ENCODE data around the gene OPCML.

Gene OPCML

DNA sequence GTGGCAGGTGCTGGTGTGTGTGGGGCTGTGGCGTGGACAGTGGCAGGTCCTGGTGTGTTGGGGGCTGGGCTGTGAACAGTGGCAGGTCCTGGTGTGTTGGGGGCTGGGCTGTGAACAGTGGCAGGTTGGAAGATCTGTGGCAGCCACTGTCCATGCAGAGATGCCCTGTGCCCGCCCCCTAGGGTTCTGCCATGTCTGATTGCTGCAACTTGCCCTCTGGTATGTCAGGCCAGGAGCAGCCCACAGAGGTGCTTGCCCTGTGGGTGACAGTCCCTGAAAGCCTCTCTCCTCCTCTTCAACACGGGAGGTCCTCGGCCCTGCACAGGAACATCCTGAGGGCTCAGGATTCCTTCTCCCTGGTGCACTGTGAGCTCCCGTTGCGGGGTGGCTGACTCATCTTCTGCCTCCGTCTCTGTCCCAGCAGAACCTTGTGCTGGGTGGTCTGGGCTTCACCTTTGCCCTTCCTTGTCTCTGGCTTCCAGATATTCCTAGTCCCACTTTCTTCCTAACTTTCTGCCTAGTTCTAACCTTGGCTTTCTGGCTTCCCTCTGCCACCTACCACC, 13.5 kb downstream of the OPCML start:
- no peak overlapping the region for H3K4me3 ChIP-seq (ENCODE audit: low read length, poor library complexity, severe bottlenecking)

DNA sequence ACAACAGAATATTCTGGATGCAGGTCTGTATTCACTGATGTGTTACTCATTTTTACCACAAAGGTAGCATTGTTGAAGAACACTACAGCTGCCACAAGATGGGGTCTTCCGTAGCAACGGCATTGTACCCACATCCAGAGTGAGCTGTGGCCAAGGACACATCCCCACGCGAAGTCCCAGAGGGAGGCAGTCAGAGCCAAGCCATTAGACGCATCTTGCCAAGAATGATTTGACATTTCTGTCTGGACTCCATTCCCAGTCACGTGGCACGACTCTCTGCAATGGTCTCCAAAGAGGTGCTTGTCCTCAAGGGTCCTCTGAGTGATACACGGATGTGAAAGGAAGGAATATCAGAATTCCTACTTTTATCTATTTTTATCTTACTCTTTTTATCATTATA, 15.5 kb downstream of the OPCML start:
- TF ChIP-seq EZH2phosphoT487 (IDR thresholded peaks at IDR 0.05; ENCODE audit: borderline replicate concordance): no peak
- TF ChIP-seq, protein P1, sequence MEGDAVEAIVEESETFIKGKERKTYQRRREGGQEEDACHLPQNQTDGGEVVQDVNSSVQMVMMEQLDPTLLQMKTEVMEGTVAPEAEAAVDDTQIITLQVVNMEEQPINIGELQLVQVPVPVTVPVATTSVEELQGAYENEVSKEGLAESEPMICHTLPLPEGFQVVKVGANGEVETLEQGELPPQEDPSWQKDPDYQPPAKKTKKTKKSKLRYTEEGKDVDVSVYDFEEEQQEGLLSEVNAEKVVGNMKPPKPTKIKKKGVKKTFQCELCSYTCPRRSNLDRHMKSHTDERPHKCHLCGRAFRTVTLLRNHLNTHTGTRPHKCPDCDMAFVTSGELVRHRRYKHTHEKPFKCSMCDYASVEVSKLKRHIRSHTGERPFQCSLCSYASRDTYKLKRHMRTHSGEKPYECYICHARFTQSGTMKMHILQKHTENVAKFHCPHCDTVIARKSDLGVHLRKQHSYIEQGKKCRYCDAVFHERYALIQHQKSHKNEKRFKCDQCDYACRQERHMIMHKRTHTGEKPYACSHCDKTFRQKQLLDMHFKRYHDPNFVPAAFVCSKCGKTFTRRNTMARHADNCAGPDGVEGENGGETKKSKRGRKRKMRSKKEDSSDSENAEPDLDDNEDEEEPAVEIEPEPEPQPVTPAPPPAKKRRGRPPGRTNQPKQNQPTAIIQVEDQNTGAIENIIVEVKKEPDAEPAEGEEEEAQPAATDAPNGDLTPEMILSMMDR (conservative IDR thresholded peaks at IDR 0.05; ENCODE audit: low read length): no peak
- no peak overlapping the region for H3K4me2 ChIP-seq (ENCODE audit: low read depth, low read length, poor library complexity, severe bottlenecking)
- H3K9me3 ChIP-seq (ENCODE audit: insufficient read depth, low read depth, low read length): peaks cover 2% of the 10 kb centered on the region; the same call in 1 of the 2 replicates
- H3K9ac ChIP-seq (ENCODE audit: low read depth, low read length, poor library complexity, severe bottlenecking): no peak overlapping the region
- no peak overlapping the region for H3K4me3 ChIP-seq (ENCODE audit: low read length, poor library complexity, severe bottlenecking)
- H3K79me2 ChIP-seq (ENCODE audit: insufficient read depth, low read length): no peaks in the 10 kb centered on the region
- H3K9me2 ChIP-seq (replicated peaks; ENCODE audit: low read depth, low read length): no peaks in the 10 kb centered on the region
- no peaks in the 10 kb centered on the region for H3K27me3 ChIP-seq (ENCODE audit: insufficient read depth, low read length, poor library complexity, severe bottlenecking)
- no peaks in the 10 kb centered on the region for H3K4me1 ChIP-seq (ENCODE audit: insufficient read depth, low read length, poor library complexity, severe bottlenecking)
- no peaks in the 10 kb centered on the region for H3F3A ChIP-seq (ENCODE audit: low read depth)
- no peaks in the 10 kb centered on the region for H3K36me3 ChIP-seq (ENCODE audit: insufficient read depth, low read length)
- H4K20me1 ChIP-seq (ENCODE audit: insufficient read depth, low read length, poor library complexity, severe bottlenecking): no peaks in the 10 kb centered on the region
- no peak overlapping the region for H2AFZ ChIP-seq (ENCODE audit: low read length)

More for the DNA sequence above, 13.5 kb downstream of the OPCML start:
- no peak for TF ChIP-seq EZH2phosphoT487 (IDR thresholded peaks at IDR 0.05; ENCODE audit: borderline replicate concordance)
- TF ChIP-seq, protein P1 (conservative IDR thresholded peaks at IDR 0.05; ENCODE audit: low read length): no peak
- peaks cover 2% of the 10 kb centered on the region; the same call in 1 of the 2 replicates for H3K9me3 ChIP-seq (ENCODE audit: insufficient read depth, low read depth, low read length)
- no peaks in the 10 kb centered on the region for H3F3A ChIP-seq (ENCODE audit: low read depth)
- no peaks in the 10 kb centered on the region for H3K27me3 ChIP-seq (ENCODE audit: insufficient read depth, low read length, poor library complexity, severe bottlenecking)
- H4K20me1 ChIP-seq (ENCODE audit: insufficient read depth, low read length, poor library complexity, severe bottlenecking): no peaks in the 10 kb centered on the region
- H3K9ac ChIP-seq (ENCODE audit: low read depth, low read length, poor library complexity, severe bottlenecking): no peak overlapping the region
- H3K36me3 ChIP-seq (ENCODE audit: insufficient read depth, low read length): no peaks in the 10 kb centered on the region
- no peaks in the 10 kb centered on the region for H3K79me2 ChIP-seq (ENCODE audit: insufficient read depth, low read length)
- H3K4me1 ChIP-seq (ENCODE audit: insufficient read depth, low read length, poor library complexity, severe bottlenecking): no peaks in the 10 kb centered on the region
- no peak overlapping the region for H2AFZ ChIP-seq (ENCODE audit: low read length)
- H3K9me2 ChIP-seq (replicated peaks; ENCODE audit: low read depth, low read length): no peaks in the 10 kb centered on the region
- H3K4me2 ChIP-seq (ENCODE audit: low read depth, low read length, poor library complexity, severe bottlenecking): no peak overlapping the region

DNA sequence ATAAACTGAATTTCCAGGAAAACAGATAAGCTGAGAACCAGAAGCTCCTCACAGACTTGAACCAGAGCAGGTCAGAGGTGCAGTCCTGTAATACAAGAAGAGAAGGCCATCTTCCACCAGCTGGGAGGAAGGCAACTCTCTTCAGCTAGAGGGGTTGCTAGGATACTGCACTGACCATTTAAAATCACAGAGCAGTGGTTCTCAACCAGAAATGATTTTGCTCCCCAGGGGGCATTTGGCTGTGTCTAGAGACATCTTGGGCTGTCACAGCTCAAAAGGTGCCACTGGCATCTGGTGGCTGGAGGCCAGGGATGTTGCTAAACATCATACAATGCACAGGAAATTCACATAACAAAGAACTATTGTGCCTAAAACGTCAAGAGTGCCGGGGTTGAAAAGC, 17.2 kb downstream of the OPCML start:
- H3K9ac ChIP-seq (ENCODE audit: low read depth, low read length, poor library complexity, severe bottlenecking): no peak overlapping the region
- H3K9me3 ChIP-seq (ENCODE audit: insufficient read depth, low read depth, low read length): peaks cover 2% of the 10 kb centered on the region; the same call in 1 of the 2 replicates
- H3K27me3 ChIP-seq (ENCODE audit: insufficient read depth, low read length, poor library complexity, severe bottlenecking): no peaks in the 10 kb centered on the region
- H3K79me2 ChIP-seq (ENCODE audit: insufficient read depth, low read length): no peaks in the 10 kb centered on the region
- no peak overlapping the region for H2AFZ ChIP-seq (ENCODE audit: low read length)
- no peaks in the 10 kb centered on the region for H3F3A ChIP-seq (ENCODE audit: low read depth)
- no peak for TF ChIP-seq EZH2phosphoT487 (IDR thresholded peaks at IDR 0.05; ENCODE audit: borderline replicate concordance)
- TF ChIP-seq, protein P1 (conservative IDR thresholded peaks at IDR 0.05; ENCODE audit: low read length): no peak
- no peaks in the 10 kb centered on the region for H3K9me2 ChIP-seq (replicated peaks; ENCODE audit: low read depth, low read length)
- H3K4me1 ChIP-seq (ENCODE audit: insufficient read depth, low read length, poor library complexity, severe bottlenecking): no peaks in the 10 kb centered on the region
- H3K4me3 ChIP-seq (ENCODE audit: low read length, poor library complexity, severe bottlenecking): no peak overlapping the region
- no peaks in the 10 kb centered on the region for H4K20me1 ChIP-seq (ENCODE audit: insufficient read depth, low read length, poor library complexity, severe bottlenecking)
- H3K36me3 ChIP-seq (ENCODE audit: insufficient read depth, low read length): no peaks in the 10 kb centered on the region
- no peak overlapping the region for H3K4me2 ChIP-seq (ENCODE audit: low read depth, low read length, poor library complexity, severe bottlenecking)
